Nephron (organoid): ENCODE results near the gene NRG2.
A peak's percentile ranks its signal among the peaks of the same experiment; 100 is the strongest.

Experiments
- H3K27ac Mint-ChIP-seq, 3 experiments: 2 replicates each; pipeline ENCODE4 v1.8.0; 2020; ENCODE audit warnings: mixed read lengths in 3 of 3, mild to moderate bottlenecking in 2 of 3, moderate library complexity in 1 of 3
- H3K27me3 Mint-ChIP-seq: 2 replicates; pipeline ENCODE4 v1.8.0; 2021; ENCODE audit warnings: low read depth, mild to moderate bottlenecking, moderate library complexity, mixed read lengths
- H3K36me3 Mint-ChIP-seq: 2 replicates; pipeline ENCODE4 v1.8.0; 2020; ENCODE audit warnings: low read depth, mixed read lengths
- H3K4me1 Mint-ChIP-seq: 2 replicates; pipeline ENCODE4 v1.8.0; 2020; ENCODE audit warnings: mixed read lengths
- H3K4me3 Mint-ChIP-seq, 3 experiments: 2 replicates each; pipeline ENCODE4 v1.8.0; 2020; ENCODE audit warnings: mild to moderate bottlenecking in 3 of 3, mixed read lengths in 3 of 3, moderate library complexity in 2 of 3
- H3K9me3 Mint-ChIP-seq: 2 replicates; pipeline ENCODE4 v1.8.0; 2020; ENCODE audit warnings: mixed read lengths
- CTCF ChIP-seq, 3 experiments: fragments of 200-600 bp; sonication (generic); IDR thresholded peaks; one replicate each; pipeline ENCODE4 v1.5.0; 2021; ENCODE audit warnings: antibody characterized with exemption in 3 of 3; ENCODE audit not compliant: unreplicated experiment in 3 of 3

Gene NRG2

GRCh38 chr5:140044041-140044440 is 942 bp upstream of the NRG2 start:
- Mint-ChIP-seq H3K4me1 (peaks cover 16% of the 10 kb centered on the region), H3K27ac (no peak overlapping the region), H3K4me3 (peak overlapping the region; percentile 56 to 79 (median 74)), H3K27me3 (peaks cover 96% of the 10 kb centered on the region), H3K9me3 (no peaks in the 10 kb centered on the region), H3K36me3 (no peaks in the 10 kb centered on the region)
- TF ChIP-seq CTCF (IDR thresholded peaks at IDR 0.05; ENCODE audit: unreplicated experiment in 3 of 3) = no peak

- H3K27me3 Mint-ChIP-seq = peaks cover 96% of the 10 kb centered on the region
- TF ChIP-seq CTCF (IDR thresholded peaks at IDR 0.05; ENCODE audit: unreplicated experiment in 3 of 3) = no peak
- peak overlapping the region; percentile 56 to 79 (median 74) for H3K4me3 Mint-ChIP-seq
- no peaks in the 10 kb centered on the region for H3K36me3 Mint-ChIP-seq
- no peaks in the 10 kb centered on the region for H3K9me3 Mint-ChIP-seq
- no peak overlapping the region for H3K27ac Mint-ChIP-seq
- peaks cover 16% of the 10 kb centered on the region for H3K4me1 Mint-ChIP-seq
Measured at GRCh38 chr5:140043508-140043872, 391 bp upstream of the NRG2 start.

- peaks cover 16% of the 10 kb centered on the region for H3K4me1 Mint-ChIP-seq
- TF ChIP-seq CTCF (IDR thresholded peaks at IDR 0.05; ENCODE audit: unreplicated experiment in 3 of 3) = no peak
- H3K27me3 Mint-ChIP-seq = peaks cover 93% of the 10 kb centered on the region
Measured at GRCh38 chr5:140042393-140042642, 781 bp downstream of the NRG2 start.

GRCh38 chr5:140041492-140042392 is 1.4 kb downstream of the NRG2 start:
- Mint-ChIP-seq H3K4me3 (peak overlapping the region; percentile 71 to 81 (median 79)), H3K27ac (no peak overlapping the region), H3K36me3 (no peaks in the 10 kb centered on the region), H3K4me1 (peaks cover 16% of the 10 kb centered on the region), H3K9me3 (no peaks in the 10 kb centered on the region), H3K27me3 (peaks cover 93% of the 10 kb centered on the region)
- no peak for TF ChIP-seq CTCF (IDR thresholded peaks at IDR 0.05; ENCODE audit: unreplicated experiment in 3 of 3)

More at GRCh38 chr5:140042393-140042642, 781 bp downstream of the NRG2 start:
- H3K4me3 Mint-ChIP-seq = peak overlapping the region in 2 of 3 experiments; percentile 24 to 51
- H3K9me3 Mint-ChIP-seq = no peaks in the 10 kb centered on the region
- no peaks in the 10 kb centered on the region for H3K36me3 Mint-ChIP-seq
- no peak overlapping the region for H3K27ac Mint-ChIP-seq

GRCh38 chr5:140041099-140041491 is 2.0 kb downstream of the NRG2 start:
- Mint-ChIP-seq H3K27me3 (peaks cover 96% of the 10 kb centered on the region), H3K27ac (no peak overlapping the region), H3K4me1 (peaks cover 16% of the 10 kb centered on the region), H3K36me3 (no peaks in the 10 kb centered on the region), H3K4me3 (peak overlapping the region; percentile 71 to 81 (median 79)), H3K9me3 (no peaks in the 10 kb centered on the region)
- TF ChIP-seq CTCF (IDR thresholded peaks at IDR 0.05; ENCODE audit: unreplicated experiment in 3 of 3) = no peak

GRCh38 chr5:140040358-140040757 is 2.7 kb downstream of the NRG2 start:
- TF ChIP-seq CTCF (IDR thresholded peaks at IDR 0.05; ENCODE audit: unreplicated experiment in 3 of 3) = no peak
- H3K4me3 Mint-ChIP-seq = no peak overlapping the region
- H3K9me3 Mint-ChIP-seq = no peaks in the 10 kb centered on the region
- H3K27me3 Mint-ChIP-seq = peaks cover 96% of the 10 kb centered on the region
- no peaks in the 10 kb centered on the region for H3K36me3 Mint-ChIP-seq
- H3K27ac Mint-ChIP-seq = no peak overlapping the region
- peaks cover 16% of the 10 kb centered on the region for H3K4me1 Mint-ChIP-seq
